ENCODE results near the gene SEPTIN1. TPM values are rescaled to one million over a fixed set of nuclear protein-coding genes. Genes with fewer than 3 reads are reported as not detected.

Gene SEPTIN1
- total and polyA plus RNA-seq, 8 donors, result 2.5 to 6.3 (median 3.1) TPM

- ATAC-seq, result no peak
- intact Hi-C loops (cut with DNase I), result no loop called here
- peak overlapping the region in 1 of 2 donors; percentile 83 for H3K27ac ChIP-seq
These were observed 14.9 kb downstream of the SEPTIN1 start for GRCh38 chr16:30367349-30368009.

GRCh38 chr16:30366511-30366910 lies 15.8 kb downstream of the SEPTIN1 start:
- DNase-seq (no peak), ATAC-seq (no peak)
- H3K36me3 ChIP-seq, result peaks cover 0 to 54% of the 10 kb centered on the region in 2 donors
- TF ChIP-seq CTCF (IDR thresholded peaks at IDR 0.05), result no peak
- intact Hi-C loops (cut with DNase I), result no loop called here
- no peak overlapping the region for H3K4me3 ChIP-seq
- H3K27ac ChIP-seq, result no peak overlapping the region
- peaks cover 4 to 39% of the 10 kb centered on the region in 2 donors for H3K4me1 ChIP-seq
- H3K27me3 ChIP-seq, result no peaks in the 10 kb centered on the region
- H3K9me3 ChIP-seq, result no peaks in the 10 kb centered on the region

More at GRCh38 chr16:30367349-30368009, 14.9 kb downstream of the SEPTIN1 start:
- no peak for TF ChIP-seq CTCF (IDR thresholded peaks at IDR 0.05)
- no peak for DNase-seq
- peaks cover 4 to 42% of the 10 kb centered on the region in 2 donors for H3K4me1 ChIP-seq
- H3K9me3 ChIP-seq, result no peaks in the 10 kb centered on the region
- H3K27me3 ChIP-seq, result no peaks in the 10 kb centered on the region
- peak overlapping the region; percentile 76 to 93 for H3K4me3 ChIP-seq
- H3K36me3 ChIP-seq, result peaks cover 0 to 44% of the 10 kb centered on the region in 2 donors

GRCh38 chr16:30365200-30365599 lies 17.2 kb downstream of the SEPTIN1 start:
- no peak for ATAC-seq
- Histone ChIP-seq H3K4me3 (no peak overlapping the region), H3K9me3 (no peaks in the 10 kb centered on the region), H3K36me3 (peaks cover 0 to 67% of the 10 kb centered on the region in 2 donors), H3K27me3 (no peaks in the 10 kb centered on the region), H3K27ac (no peak overlapping the region), H3K4me1 (peaks cover 4 to 34% of the 10 kb centered on the region in 2 donors)
- intact Hi-C loops (cut with DNase I), result no loop called here
- no peak for DNase-seq
- TF ChIP-seq CTCF (IDR thresholded peaks at IDR 0.05), result no peak

- Histone ChIP-seq H3K27me3 (no peaks in the 10 kb centered on the region), H3K36me3 (peaks cover 0 to 95% of the 10 kb centered on the region in 2 donors), H3K9me3 (no peaks in the 10 kb centered on the region), H3K4me3 (no peak overlapping the region), H3K27ac (no peak overlapping the region), H3K4me1 (peaks cover 0 to 17% of the 10 kb centered on the region in 2 donors)
- DNase-seq (no peak), ATAC-seq (no peak)
- no peak for TF ChIP-seq CTCF (IDR thresholded peaks at IDR 0.05)
- intact Hi-C loops (cut with DNase I), result no loop called here
These were observed 21.2 kb downstream of the SEPTIN1 start for GRCh38 chr16:30361180-30361579.

- DNase-seq, result peak in 1 of 4 donors; percentile 37
- TF ChIP-seq CTCF (IDR thresholded peaks at IDR 0.05), result no peak
- H3K27ac ChIP-seq, result no peak overlapping the region
- no peak overlapping the region for H3K4me3 ChIP-seq
- intact Hi-C loops (cut with DNase I), result no loop called here
- peaks cover 0 to 81% of the 10 kb centered on the region in 2 donors for H3K36me3 ChIP-seq
- no peaks in the 10 kb centered on the region for H3K27me3 ChIP-seq
- ATAC-seq, result peak; percentile 14
- peaks cover 4 to 16% of the 10 kb centered on the region in 2 donors for H3K4me1 ChIP-seq
- H3K9me3 ChIP-seq, result no peaks in the 10 kb centered on the region
These were observed 22.5 kb downstream of the SEPTIN1 start for GRCh38 chr16:30359871-30360170.
